Kidney (tissue), 14 donors: Measurements from ENCODE around the gene TMEM208. TPM values are rescaled to one million over a fixed set of nuclear protein-coding genes. Genes with fewer than 3 reads are reported as not detected.

Source experiments
- DNase-seq, 5 donors: peaks; one replicate each; pipeline ENCODE4 v3.0.0-alpha.2; 2013 to 2020
- FAIRE-seq: peaks from 2 replicates; lab custom pipeline; 2012; peaks lifted over from hg19 to GRCh38; lab: Jason Lieb, UNC
- H3K27ac ChIP-seq, 2 donors: one replicate each; pipeline ENCODE4 v1.7.0; 2013; ENCODE audit warnings: low read depth in 2 of 2, low read length in 2 of 2, inconsistent platforms in 1 of 2
- H3K27me3 ChIP-seq: one replicate; pipeline ENCODE4 v1.7.1; 2013; ENCODE audit warnings: low read length, inconsistent platforms; ENCODE audit not compliant: control insufficient read depth, insufficient read depth
- H3K36me3 ChIP-seq, 3 donors: one replicate each; pipeline versions ENCODE4 v1.7.0 to v1.7.1; 2013; ENCODE audit warnings: low read length in 3 of 3, control low read depth in 1 of 3, inconsistent platforms in 1 of 3; ENCODE audit not compliant: insufficient read depth in 3 of 3, control insufficient read depth in 2 of 3
- H3K4me1 ChIP-seq, 3 donors: one replicate each; pipeline versions ENCODE4 v1.7.0 to v1.7.1; 2013; ENCODE audit warnings: low read length in 3 of 3, inconsistent platforms in 1 of 3, low read depth in 1 of 3; ENCODE audit not compliant: control insufficient read depth in 2 of 3, insufficient read depth in 2 of 3
- H3K4me3 ChIP-seq, 3 donors: one replicate each; pipeline versions ENCODE4 v1.7.0 to v1.8.1; 2013; ENCODE audit warnings: low read length in 3 of 3, control low read depth in 1 of 3, inconsistent platforms in 1 of 3
- H3K9ac ChIP-seq, 3 donors: one replicate each; pipeline versions ENCODE4 v1.7.0 to v1.7.1; 2013; ENCODE audit warnings: low read length in 3 of 3, control low read depth in 1 of 3, inconsistent platforms in 1 of 3
- H3K9me3 ChIP-seq, 3 donors: one replicate each; pipeline versions ENCODE4 v1.7.0 to v1.7.1; 2013; ENCODE audit warnings: low read length in 3 of 3, control low read depth in 1 of 3, inconsistent platforms in 1 of 3; ENCODE audit not compliant: control insufficient read depth in 2 of 3, insufficient read depth in 1 of 3
- intact Hi-C: fragments of 100-400 bp; cut with DNase I; formaldehyde crosslinking; loops from one replicate; pipeline ENCODE4 v1.11.1; 2022
- polyA plus RNA-seq: library from polyadenylated mRNA; stranded (reverse); fragments of 350-450 nt; fragmentation: Illumina TruSeq; extraction: RNeasy Lipid Tissue Mini Kit (QIAGEN cat#74804); gene quantifications from one replicate; pipeline ENCODE4 v1.2.3, GENCODE V29; 2014; ENCODE audit warnings: low read depth, low replicate concordance; ENCODE audit not compliant: insufficient read depth
- total RNA-seq: library from RNA; stranded (reverse); fragmentation: NEBNext Ultra II Directional; extraction: Animal tissue kit (Norgen Biotek cat#: 25700); gene quantifications from one replicate; pipeline ENCODE4 v1.2.1, GENCODE V29; 2021
- TF ChIP-seq, protein P1 (sequence below): IDR thresholded peaks from 3 replicates; pipeline ENCODE4 v1.5.1; 2012; ENCODE audit warnings: mild to moderate bottlenecking, moderate library complexity, borderline replicate concordance; ENCODE audit not compliant: insufficient read depth; ENCODE audit errors: extremely low read depth
- donor health status: control.
- donor health status: control.
- donor health status: control.
- donor health status: control.
- donor health status: control.
- donor health status: DM: yes; HTN: yes; CAD: no.
- donor health status: Normal renal cell carcinoma (clear cell type).

TMEM208 gene
- total and polyA plus RNA-seq, 2 donors from 2014 or later: 47.1 to 145 TPM

- DNase-seq (peak in 1 of 5 donors; percentile 64), FAIRE-seq (no peak)
- Histone ChIP-seq H3K27ac (no peak overlapping the region), H3K9ac (no peak overlapping the region), H3K9me3 (no peaks in the 10 kb centered on the region), H3K36me3 (peaks cover 0 to 3% (median 0%) of the 10 kb centered on the region in 3 donors), H3K27me3 (no peaks in the 10 kb centered on the region), H3K4me1 (peaks cover 0 to 2% (median 0%) of the 10 kb centered on the region in 3 donors), H3K4me3 (no peak overlapping the region)
- TF ChIP-seq, protein P1, sequence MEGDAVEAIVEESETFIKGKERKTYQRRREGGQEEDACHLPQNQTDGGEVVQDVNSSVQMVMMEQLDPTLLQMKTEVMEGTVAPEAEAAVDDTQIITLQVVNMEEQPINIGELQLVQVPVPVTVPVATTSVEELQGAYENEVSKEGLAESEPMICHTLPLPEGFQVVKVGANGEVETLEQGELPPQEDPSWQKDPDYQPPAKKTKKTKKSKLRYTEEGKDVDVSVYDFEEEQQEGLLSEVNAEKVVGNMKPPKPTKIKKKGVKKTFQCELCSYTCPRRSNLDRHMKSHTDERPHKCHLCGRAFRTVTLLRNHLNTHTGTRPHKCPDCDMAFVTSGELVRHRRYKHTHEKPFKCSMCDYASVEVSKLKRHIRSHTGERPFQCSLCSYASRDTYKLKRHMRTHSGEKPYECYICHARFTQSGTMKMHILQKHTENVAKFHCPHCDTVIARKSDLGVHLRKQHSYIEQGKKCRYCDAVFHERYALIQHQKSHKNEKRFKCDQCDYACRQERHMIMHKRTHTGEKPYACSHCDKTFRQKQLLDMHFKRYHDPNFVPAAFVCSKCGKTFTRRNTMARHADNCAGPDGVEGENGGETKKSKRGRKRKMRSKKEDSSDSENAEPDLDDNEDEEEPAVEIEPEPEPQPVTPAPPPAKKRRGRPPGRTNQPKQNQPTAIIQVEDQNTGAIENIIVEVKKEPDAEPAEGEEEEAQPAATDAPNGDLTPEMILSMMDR: no peak
- intact Hi-C loops: no loop called here
Observed at GRCh38 chr16:67208154-67208896, 18.6 kb upstream of the TMEM208 start.

GRCh38 chr16:67209565-67209964 is 17.4 kb upstream of the TMEM208 start:
- H3K27ac ChIP-seq: no peak overlapping the region
- no peak for FAIRE-seq

DNA sequence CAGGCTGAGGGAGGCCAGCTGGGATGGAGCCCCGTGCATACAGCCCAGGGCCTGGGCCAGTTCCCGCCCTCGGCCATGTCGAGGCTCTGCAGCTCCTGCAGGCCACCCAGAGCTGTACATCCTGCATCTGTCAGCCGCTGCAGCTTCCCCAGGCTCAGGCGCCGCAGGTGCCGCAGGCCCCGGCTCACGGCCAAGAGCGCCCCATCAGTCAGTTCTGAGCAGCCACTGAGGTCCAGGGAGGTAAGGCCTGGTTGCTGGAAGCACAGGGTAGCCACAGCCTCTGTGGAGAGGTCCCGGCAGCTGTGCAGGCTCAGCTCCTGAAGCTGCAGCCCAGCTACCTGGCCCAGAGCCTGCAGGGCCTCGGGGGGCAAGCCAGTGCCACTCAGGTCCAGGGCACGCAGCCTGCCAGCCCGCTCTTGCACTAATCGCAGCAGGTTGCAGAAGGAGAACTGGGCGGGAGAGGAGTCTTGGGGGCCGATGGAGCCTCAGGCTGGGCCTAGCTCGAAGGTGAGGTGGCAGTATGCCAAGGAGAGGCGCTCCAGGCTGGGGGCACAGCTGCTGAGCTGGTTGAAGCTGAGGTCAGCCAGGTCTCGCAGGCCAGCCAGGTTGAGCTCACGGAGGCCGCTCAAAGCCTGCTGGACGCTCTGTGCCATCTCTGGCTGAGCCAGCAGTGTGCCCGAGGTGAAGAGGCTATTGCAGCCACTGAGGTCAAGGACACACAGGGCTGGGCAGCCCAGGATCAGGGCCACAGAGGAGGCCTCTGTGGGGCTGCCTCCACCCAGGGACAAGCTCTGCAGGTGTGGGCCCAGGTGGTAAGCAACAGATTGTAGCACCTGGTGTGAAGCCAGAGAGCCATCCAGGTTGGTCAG is 16.6 kb upstream of the TMEM208 start:
- no peak for DNase-seq
- H3K4me3 ChIP-seq: no peak overlapping the region
- intact Hi-C loops: no loop called here
- no peaks in the 10 kb centered on the region for H3K36me3 ChIP-seq
- H3K27ac ChIP-seq: no peak overlapping the region
- no peak for FAIRE-seq
- TF ChIP-seq, protein P1: no peak
- H3K4me1 ChIP-seq: peaks cover 0 to 2% (median 0%) of the 10 kb centered on the region in 3 donors
- H3K9me3 ChIP-seq: no peaks in the 10 kb centered on the region
- no peak overlapping the region for H3K9ac ChIP-seq
- no peaks in the 10 kb centered on the region for H3K27me3 ChIP-seq

More at GRCh38 chr16:67209565-67209964, 17.4 kb upstream of the TMEM208 start:
- no peak overlapping the region for H3K4me3 ChIP-seq
- H3K4me1 ChIP-seq: peaks cover 0 to 2% (median 0%) of the 10 kb centered on the region in 3 donors
- TF ChIP-seq, protein P1: no peak
- H3K9me3 ChIP-seq: no peaks in the 10 kb centered on the region
- no peak overlapping the region for H3K9ac ChIP-seq
- no peak for DNase-seq
- no peaks in the 10 kb centered on the region for H3K27me3 ChIP-seq
- H3K36me3 ChIP-seq: no peaks in the 10 kb centered on the region
- intact Hi-C loops: no loop called here
